KG1 (cell line): ENCODE measurements around the gene MOB1B.
"Not testable (repeated sequence)": the region's sequence is repeated elsewhere in the genome, so short reads cannot be mapped to it uniquely, and the experiment has no call there.

Experiments used
- DNase-seq: peaks from one replicate; lab custom pipeline; 2025; lab: John Stamatoyannopoulos, UW

MOB1B gene

DNA sequence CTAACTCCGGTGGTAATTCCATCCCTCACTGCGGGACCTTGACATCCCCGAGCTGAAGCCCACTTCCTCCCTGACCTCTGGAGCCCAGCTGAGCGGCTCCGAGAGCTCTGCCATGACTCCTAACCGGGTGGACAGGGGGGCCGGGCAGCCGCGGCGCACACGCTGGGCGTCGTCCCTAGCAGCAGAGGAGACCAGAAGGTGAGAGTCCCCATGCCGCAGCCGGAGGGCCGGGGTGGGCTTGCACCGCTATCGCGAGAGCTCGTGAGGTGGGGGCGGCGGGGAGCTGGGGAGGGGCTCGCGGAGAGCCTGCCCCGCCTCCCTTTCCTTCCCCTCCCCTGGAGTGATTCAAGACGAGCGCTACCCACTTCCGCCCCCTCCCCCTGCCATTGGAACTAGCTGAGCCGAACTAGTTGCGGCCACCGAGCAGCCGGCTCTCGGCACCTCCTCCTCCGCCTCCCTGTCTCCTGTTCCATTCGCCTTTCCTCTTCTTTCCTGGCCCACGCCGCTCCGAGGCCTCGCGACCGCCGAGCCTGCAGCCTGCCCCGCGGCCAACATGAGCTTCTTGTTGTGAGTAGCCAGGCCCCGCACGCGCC is at the start of gene MOB1B:
TSS of gene MOB1B (plus strand) at position 386 of the 593 bp plus-strand sequence. CDS start at position 554, 168 bp downstream.
- peak; percentile 58 for DNase-seq

DNA sequence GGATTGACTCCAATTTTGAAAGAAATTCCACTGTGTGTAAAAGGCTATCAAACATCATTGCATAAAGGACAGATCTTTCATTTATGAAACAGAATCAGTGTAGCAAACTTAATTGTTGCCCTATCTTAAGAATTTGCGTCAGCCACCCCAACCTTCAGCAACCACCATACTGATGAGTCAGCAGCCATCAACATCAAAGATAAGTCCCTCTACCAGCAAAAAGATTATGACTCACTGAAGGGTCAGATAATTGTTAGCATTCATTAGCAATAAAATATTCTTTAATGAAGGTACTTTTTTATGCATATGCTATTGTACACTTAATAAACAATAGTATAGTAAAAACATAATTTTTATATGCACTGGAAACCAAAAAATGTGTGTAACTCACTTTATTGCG is 46.7 kb upstream of the MOB1B start:
- DNase-seq, result no peak

DNA sequence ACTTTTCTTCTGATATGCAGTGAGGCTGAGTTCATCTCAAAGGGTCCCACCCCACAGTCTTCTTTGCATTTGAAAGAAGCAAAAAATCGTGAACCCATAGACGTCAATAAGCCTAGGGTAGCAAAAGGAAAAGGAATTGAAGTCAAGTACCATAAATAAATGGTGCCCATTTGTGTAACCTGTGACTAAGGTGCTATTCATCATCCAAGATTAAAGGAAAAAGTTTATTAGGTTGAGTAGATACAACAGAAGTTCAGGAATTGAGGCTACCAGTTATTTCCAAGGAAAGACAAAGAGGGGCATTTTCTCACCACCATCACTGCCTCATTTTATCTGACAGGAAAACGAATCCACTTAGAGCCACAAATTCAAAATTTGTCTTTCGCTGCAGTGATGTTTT is 43.7 kb upstream of the MOB1B start:
- no peak for DNase-seq

DNA sequence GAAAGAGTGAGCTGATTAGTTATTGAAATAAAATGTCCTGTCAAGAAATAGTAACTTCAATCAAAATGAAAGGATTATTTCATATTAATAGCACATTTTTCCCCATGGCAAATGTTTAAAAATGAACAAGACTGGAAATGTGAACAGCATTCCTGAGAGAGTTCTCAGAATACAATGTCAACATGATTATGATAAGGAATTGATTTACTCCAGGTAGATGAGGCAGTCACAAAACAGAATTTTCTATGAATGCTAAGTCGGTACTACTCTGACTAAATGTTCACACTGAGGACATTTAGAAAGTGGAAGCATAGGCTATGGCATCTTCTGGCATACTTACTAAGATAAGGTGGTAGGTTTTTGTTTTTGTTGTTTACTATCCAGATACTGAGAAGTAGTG is 43.1 kb upstream of the MOB1B start:
- no peak for DNase-seq

DNA sequence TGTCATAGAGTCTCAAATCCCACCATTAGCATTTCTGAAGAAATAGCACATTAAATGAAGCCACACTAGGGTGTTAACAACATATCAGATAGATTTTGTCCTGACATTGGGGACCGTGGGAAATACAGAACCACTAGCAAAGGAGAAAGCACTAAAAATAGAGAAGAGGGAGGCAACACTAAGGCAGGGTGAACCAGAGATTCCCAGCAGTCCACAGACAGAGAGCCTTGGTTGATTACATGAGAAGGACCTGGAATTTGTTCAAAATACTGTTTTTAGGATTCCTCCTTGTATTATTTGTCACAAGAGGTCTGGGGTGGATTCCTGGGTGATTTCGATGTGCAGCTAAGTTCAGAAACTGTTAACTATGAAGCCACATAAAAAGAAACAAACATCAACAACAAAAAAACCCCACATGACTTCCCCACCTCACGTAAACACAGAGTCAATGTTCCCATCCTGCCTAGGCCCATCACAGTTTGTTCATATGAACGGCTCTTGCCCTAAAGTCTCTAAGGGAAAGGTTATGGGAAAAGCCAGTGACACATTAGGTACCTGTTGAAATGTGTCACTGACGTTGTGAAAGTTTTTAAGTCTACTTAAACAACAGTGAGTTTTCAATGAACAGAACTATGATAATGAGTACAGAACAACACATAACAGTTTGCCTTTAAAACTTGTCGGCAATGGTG is 38.9 kb upstream of the MOB1B start:
- DNase-seq, result no peak

DNA sequence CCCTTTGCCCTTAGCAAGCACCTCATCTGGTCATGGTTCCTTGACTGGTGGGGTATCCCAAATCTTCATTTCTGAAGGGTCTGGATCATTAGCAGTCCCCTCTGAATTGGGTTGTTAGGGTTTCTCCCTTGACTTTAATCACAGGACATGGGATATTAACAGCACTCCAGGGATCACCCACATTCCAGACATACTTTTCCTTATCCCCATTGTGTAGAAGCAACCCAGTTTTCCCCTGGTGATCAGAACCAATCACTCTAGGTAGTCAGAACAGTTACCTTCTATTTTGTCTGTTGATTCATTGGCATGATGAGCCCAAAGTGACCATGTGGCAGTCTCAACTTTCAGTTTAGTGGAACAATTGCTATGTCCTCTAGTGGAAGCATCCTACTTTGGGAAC is 33.4 kb upstream of the MOB1B start:
- DNase-seq, result no peak

DNA sequence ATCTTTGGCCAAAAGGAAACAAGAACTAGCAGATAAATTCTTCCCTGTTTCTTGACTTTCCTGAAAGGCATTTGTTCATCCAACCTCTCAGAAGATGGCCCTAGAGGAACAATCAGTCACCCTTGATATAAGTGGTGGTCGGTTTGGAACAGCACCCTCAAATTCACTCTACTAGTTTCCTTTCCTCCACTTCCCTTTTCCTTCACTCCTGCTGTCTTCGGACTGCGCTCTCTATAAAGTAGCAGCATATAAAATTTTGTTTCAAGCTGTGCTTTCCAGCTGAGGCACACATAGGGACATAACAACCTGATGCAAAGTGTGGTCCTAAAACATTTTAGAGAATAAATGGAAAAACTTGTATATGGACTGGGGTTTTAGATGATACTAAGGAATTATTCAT is 29.0 kb upstream of the MOB1B start:
- DNase-seq, result no peak

DNA sequence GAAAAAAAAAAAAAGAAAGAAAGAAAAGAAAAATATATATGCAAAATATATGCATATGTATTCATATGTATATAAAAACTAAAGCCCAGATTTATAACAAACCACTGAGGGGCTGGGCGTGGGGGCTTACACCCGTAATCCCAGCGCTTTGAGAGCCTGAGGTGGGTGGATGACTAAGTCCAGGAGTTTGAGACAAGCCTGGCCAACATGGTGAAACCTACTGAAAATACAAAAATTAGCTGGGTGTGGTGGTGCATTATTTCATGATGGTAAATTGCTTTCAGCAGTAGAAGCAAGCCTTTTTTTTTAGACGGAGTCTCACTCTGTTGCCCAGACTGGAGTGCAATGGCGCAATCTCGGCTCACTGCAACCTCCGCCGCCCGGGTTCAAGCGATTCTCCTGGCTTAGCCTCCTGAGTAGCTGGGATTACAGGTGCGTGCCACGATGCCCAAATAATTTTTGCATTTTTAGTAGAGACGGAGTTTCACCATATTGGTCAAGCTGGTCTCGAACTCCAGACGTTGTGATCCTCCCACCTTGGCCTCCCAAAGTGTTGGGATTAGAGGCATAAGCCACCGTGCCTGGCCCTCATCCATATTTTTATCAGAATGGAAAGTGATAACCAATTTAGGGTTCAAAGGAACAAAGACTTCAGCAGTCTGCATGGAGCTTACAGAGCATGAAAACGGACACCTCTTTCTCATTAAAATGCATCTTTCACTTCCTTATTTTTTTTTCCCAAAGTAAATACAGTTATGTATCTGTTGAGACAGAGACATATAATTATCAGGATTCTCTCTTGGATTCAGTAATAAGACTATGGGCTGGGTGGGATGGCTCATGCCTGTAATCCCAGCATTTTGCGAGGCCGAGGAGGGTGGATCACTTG is 27.7 kb upstream of the MOB1B start:
- DNase-seq, result no peak

DNA sequence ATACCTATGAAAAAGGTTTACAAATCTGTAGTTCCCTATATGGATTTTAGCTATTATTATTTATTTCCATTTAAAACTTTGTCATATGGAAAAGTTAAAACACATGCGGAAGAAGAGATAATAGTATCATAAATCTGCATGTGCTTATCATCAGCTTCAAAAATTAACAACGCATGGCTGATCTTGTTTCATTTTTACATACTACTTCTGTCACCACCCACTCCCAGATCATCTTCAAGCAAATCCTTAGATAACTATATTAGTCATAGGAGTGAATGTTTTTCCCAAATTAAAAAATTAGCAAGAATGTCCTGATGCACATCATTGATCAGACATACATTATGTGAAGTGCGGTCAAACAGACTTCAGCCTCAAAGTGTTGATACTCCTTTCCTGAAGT is 24.6 kb upstream of the MOB1B start:
- no peak for DNase-seq

DNA sequence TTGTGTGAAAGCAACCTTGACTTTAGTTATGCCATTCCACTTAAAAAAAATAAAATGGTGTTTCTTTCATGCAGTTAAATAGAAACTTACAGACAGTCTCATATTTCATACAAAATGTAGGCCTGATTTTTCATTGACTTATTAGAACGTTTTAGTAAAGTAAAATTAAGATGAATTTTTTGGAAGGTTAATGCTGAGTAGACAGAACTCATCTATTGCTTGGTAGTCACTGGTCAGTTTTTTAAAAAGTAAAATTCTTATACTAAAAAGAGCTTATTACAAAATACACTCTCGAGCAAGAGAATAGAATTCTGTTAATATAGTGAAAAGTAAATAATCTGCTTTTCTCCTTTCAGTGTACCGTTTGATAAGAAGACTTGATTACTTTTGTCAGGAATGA is 21.4 kb upstream of the MOB1B start:
- no peak for DNase-seq

DNA sequence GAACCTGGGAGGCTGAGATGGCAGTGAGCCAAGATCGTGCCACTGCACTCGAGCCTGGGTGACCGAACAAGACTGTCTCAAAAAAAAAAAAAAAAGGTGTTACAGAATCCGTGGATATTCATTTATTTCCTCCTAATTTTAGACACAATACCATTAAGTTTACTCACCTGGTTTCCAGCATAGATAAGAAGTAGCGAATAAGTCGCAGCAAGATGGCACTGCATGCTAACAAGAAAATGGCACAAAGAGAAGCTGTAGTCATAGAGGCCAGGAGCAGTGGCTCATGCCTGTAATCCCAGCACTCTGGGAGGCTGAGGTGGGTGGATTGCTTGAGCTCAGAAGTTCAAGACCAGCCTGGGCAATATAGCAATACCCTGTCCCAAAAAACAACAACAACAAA is 17.0 kb upstream of the MOB1B start:
- no peak for DNase-seq

DNA sequence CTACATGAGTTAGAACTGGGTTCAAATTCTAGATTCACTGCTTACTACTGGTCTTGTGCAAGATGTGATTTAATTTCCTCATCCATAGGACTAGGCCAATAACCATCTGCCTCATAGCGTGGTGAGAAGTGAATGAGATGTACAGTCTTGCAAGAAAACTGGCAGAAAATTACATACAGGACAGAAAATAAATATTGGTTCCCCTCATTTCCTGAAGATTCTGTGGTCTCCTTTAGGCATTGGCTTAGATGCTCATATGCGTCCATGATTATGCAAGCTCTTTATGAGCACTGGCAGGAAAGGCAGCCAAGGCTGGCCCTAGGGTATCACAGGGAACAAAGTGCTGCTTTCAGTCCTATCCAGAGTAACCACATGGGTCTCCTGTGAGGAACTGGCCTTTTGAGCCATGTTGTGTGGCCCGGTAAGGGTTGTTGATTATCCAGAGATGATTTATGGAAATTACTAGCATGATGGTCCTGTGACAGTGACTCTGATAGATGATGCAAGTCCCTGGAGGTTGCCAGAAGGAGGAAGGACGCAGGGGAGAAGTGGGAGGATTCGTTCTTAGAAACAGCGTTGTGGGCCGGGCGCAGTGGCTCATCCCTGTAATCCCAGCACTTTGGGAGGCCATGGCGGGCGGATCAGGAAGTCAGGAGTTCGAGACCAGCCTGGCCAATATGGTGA is 9.9 kb upstream of the MOB1B start:
- DNase-seq, result no peak

DNA sequence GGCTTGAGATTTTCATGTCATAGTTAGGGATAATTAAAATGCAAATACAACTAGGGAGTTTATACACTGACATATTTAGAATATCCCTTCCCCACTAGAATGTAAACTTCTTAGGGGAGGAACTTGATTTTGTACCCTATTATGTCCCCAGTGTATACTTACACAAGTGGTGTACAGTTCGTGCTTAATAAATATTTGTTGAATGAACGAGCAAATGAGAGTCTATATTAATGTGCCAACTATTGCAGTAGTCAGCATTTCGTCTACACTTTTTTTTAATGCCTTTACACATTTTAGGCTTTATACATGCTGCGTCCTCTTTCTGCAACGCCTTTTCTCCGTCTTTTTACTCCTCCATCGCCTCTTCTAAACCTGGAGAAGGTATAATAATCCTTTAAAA is 8.4 kb upstream of the MOB1B start:
- DNase-seq, result no peak

DNA sequence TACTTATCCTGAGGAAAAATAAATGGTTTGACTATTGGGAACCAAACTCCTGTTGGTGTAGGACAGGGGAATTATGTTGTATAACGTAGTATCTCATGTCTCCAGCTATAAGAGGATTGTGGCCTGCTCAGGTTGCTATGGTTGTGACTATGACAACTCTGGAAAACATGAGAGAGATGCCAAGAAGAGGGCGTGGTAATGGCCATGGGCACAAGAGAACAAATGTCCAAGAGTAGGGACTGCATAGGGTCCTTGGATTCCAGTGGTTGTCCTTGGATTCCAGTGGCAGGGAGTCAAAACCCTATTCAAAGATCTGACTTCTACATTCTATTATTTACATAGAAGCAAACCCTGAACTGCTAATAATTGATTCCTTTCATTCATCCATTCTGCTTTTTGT is 6.8 kb upstream of the MOB1B start:
- no peak for DNase-seq

DNA sequence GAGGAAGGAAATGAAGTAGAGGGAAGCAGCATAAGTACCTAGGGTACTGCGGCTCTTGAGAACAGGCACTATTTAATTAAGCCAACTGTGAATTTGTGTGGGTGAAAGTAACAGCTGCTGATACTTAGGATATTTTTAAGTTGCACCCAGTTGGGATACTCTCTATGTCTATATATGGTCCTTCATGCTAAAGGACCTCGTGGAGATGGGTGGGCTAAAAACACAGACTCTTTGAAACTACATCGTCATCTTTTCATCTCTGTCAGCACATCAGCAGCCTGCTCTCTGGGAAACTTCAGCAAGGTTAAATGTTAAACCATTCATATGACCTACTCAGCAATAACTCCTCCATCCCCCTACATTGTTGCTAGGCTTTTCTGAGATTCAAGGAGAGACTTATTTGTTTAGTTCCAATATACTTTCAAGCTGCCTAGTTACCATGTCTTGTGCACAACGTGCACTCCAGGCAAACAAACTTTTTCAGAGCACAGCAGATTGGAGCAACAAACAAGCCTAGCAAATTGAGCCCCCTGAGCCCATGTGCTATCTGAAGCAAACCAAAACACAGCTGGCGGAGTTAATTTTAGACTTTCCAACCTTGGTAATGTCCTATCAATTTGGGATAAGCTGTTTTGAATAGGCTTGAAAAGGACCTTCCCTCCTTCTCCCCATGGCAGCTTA is 6.2 kb upstream of the MOB1B start:
- no peak for DNase-seq

DNA sequence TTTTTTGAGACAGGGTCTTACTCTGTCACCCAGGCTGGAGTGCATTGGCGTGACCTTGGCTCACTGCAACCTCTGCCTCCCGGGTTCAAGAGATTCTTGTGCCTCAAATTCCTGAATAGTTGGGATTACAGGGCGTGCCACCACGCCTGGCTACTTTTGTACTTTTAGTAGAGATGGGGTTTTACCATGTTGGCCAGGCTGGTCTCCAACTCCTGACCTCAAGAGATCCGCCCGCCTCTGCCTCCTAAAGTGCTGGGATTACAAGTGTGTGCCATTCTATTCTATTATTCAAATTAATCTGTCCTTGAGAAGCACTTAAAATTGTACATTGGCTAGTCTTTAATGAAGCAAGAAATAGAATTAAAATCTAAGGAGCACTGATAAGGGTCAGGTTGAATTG is 3.6 kb upstream of the MOB1B start:
- DNase-seq, result not testable (repeated sequence)

DNA sequence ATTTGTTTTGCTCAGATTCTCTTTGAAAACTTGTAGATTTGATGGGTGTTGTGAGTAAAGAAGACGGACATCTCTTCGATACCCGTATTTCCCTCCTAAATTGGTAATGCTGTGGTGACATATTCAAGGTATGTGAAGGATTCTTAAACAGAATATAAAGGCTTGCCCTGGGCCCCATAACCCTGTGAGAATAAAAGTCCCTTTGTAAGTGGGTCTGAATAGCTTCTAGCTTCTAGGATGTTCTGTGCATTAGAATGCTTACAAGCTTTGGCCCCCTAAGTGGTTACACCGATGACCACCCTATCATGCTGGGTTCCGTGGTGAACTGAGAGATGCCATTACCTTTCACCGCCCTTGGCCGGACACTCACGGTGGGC is 574 bp upstream of the MOB1B start:
- DNase-seq, result peak; percentile 54

DNA sequence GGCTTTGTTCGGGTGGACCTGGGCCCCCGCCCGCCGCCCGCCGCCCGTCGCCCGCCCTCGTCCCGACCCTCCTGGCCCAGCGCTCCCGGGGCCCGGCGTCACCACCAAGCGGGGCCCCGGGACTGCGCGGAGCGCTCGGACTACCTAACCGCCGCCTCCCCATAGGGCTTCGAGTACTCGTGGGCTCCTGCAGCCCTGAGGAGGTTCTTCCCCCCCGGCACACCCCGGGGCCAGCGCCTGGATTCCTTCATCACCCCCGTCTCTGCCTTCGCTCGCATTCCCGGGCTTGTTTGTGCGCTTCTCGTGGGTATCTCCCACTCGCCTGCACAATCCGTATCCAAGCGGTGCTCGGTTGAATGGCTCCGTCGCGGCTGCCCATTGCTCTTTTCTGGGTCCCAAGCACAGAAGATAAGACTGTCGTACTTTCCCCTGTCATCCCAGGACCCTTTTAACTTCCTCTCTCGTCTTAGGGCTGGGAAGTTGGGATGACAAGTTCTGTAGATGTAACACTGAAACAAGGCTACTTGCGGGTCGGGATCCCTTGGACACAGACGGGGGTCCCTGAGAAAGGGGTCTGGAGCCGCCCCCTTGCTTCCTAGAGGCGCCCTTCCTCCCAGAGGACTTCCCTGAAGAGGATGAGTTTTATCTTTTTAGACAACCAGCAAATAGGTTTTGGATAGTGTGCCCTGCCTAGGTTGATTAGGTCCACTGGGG is 565 bp downstream of the MOB1B start:
- DNase-seq, result peak; percentile 30

DNA sequence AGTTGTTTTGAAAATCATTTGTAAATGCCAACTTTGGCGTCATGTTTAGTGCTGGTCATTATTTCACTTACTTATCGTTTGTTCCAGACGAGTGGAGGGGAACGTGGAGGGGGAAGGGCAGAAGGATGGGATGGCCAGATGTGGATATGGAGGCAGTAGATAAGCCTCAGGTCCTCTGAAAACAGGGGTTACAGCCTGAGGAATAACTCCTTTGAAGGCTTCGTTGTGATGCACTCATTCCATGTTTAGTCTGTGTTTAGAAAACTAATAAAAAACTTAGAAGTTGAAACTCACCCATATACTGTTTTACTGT is 1.1 kb downstream of the MOB1B start:
- DNase-seq, result no peak

DNA sequence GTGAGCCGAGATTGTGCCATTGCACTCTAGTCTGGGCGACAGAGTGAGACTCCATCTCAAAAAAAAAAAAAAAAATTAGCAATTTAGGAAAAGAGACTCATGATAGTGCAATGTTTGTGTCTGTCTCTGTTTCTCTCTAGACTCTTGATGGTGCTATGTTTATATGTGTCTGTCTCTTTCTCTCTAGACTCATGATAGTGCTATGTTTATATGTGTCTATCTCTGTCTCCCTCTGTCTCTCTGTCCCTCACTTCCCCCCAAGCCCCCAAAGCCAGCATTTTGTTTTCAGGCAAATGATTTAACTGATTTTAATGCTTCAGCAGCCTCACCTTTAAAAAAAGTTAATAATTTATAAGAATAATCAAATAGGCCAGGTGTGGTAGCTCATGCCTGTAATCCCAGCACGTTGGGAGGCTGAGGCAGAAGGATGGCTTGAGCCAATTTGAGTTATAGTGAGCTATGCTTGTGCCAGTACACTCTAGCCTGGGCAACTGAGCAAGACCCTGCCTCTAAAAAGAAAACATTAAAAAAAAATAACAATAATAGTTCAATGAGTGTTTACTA is 6.9 kb downstream of the MOB1B start:
- DNase-seq, result no peak

DNA sequence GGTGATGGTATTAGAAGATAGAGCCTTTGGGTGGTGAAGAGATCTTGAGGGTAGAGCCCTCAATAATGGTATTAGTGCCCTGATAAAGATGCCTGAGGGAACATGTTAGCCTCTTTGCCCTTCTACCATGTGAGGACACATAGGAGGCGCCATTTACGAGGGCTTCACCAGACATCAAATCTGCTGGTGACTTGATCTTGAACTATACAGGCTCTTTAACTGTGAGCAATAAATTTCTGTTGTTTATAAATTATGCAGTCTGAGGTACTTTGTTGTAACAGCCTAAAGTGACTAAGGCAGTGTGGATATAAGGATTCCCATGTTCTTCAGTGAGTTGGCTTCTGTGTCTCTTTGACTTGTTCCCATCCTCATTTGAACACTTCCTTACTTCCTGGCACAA is 11.8 kb downstream of the MOB1B start:
- DNase-seq, result no peak
